Erythroblast (primary cell): ENCODE data around the gene GCM1.
"Not testable (repeated sequence)": the region's sequence is repeated elsewhere in the genome, so short reads cannot be mapped to it uniquely, and the experiment has no call there.

ENCODE experiments used
- GATA1 ChIP-seq: IDR thresholded peaks from 2 replicates; pipeline ENCODE4 v1.6.1; 2011; ENCODE audit warnings: low read depth, mild to moderate bottlenecking, control low read depth, low read length, moderate library complexity
- POLR2A ChIP-seq: IDR thresholded peaks from 2 replicates; pipeline ENCODE4 v1.6.1; 2011; ENCODE audit warnings: mild to moderate bottlenecking, low read length

DNA sequence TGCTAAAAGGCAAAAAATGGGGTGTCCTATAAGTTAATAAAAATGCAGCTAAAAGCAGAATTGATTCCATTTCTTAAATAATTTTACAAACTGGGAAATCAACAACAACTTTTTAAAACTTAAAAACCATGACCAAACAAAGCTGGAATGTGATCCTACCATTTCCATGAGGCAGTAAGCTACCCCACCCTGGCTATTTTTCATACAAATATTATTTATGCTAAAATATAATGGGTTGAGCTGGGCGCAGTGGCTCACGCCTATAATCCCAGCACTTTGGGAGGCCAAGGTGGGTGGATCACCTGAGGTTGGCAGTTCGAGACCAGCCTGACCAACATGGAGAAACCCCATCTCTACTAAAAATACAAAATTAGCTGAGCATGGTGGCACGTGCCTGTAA is 6.6 kb upstream of the GCM1 start:
- not testable (repeated sequence) for TF ChIP-seq POLR2A, GATA1
